HFF-Myc (cell line): ENCODE measurements around the gene SLC45A1.

Experiments
- DNase-seq: peaks from one replicate; pipeline ENCODE4 v3.0.0-alpha.2; 2011; ENCODE audit warnings: low read depth; ENCODE audit errors: extremely low read depth
- H3K4me3 ChIP-seq: replicated peaks from 2 replicates; pipeline ENCODE4 v1.5.1; 2011; ENCODE audit warnings: low read depth, mild to moderate bottlenecking, control low read depth, low read length
- TF ChIP-seq, protein P1 (sequence below): IDR thresholded peaks from 2 replicates; pipeline ENCODE4 v1.5.1; 2012; ENCODE audit warnings: mild to moderate bottlenecking, low read depth, low read length, control low read depth; ENCODE audit errors: missing control alignments

Gene SLC45A1

DNA sequence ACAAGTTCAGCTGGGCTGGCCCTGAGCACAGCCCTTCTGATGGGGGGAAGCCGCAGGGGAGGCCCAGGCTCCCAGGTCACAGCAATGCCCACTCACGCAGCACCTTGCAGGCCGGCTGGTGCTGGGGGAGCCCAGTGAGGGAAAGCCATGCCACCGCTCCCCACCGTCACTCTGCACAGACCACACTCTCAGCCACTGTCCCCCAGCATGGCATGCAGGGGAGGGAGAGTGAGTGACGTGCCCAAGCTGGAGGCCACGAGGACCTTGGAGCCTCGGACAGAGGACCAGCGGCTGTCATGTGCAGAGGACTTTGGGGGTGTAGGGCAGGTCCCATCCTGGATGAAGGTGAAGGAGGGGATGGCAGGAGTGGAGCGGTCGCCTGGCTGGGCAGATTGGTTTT, 25.1 kb downstream of the SLC45A1 start:
- no peak overlapping the region for H3K4me3 ChIP-seq
- TF ChIP-seq, protein P1, sequence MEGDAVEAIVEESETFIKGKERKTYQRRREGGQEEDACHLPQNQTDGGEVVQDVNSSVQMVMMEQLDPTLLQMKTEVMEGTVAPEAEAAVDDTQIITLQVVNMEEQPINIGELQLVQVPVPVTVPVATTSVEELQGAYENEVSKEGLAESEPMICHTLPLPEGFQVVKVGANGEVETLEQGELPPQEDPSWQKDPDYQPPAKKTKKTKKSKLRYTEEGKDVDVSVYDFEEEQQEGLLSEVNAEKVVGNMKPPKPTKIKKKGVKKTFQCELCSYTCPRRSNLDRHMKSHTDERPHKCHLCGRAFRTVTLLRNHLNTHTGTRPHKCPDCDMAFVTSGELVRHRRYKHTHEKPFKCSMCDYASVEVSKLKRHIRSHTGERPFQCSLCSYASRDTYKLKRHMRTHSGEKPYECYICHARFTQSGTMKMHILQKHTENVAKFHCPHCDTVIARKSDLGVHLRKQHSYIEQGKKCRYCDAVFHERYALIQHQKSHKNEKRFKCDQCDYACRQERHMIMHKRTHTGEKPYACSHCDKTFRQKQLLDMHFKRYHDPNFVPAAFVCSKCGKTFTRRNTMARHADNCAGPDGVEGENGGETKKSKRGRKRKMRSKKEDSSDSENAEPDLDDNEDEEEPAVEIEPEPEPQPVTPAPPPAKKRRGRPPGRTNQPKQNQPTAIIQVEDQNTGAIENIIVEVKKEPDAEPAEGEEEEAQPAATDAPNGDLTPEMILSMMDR: no peak
- no peak for DNase-seq

GRCh38 chr1:8343464-8344001, 25.6 kb downstream of the SLC45A1 start:
- peak; percentile 90 for DNase-seq
- TF ChIP-seq, protein P1: no peak
- peak overlapping the region; percentile 10; the same call in 1 of the 2 replicates for H3K4me3 ChIP-seq

DNA sequence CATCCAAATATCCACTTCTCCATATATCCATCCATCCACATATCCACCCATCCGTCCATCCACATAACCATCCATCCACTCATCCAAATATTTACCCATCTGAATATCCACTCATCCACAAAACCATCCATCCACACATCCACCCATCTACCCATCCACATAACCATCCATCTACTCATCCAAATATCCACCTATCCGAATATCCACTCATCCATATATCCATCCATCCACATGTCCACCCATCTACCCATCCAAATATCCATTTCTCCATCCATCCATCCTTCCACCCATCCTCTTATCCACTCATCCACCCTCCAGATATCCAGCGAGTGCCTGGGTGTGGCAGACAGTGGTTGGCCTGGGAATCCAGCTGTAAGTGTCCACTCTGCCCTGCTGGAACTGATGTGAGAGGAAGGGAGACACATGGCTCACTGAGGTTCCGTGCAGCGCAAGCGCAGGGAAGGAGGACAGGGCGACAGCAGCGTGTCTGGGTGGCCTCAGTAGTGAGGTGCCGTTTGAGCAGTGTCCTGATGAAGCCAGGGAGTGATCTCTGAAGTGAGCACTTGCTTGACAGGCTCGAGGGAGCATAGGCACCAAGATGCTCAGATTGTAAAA, 27.1 kb downstream of the SLC45A1 start:
- H3K4me3 ChIP-seq: no peak overlapping the region
- TF ChIP-seq, protein P1: no peak
- no peak for DNase-seq

- H3K4me3 ChIP-seq: no peak overlapping the region
- TF ChIP-seq, protein P1: no peak
- DNase-seq: no peak
These were observed 27.9 kb downstream of the SLC45A1 start for GRCh38 chr1:8345621-8346415.

- TF ChIP-seq, protein P1: no peak
- DNase-seq: no peak
- H3K4me3 ChIP-seq: no peak overlapping the region
These were observed 29.7 kb downstream of the SLC45A1 start for GRCh38 chr1:8347635-8348034.

GRCh38 chr1:8348047-8348776, 30.3 kb downstream of the SLC45A1 start:
- no peak overlapping the region for H3K4me3 ChIP-seq
- DNase-seq: no peak
- TF ChIP-seq, protein P1: no peak
